Karpas-422 (cell line): ENCODE measurements around the gene BRF1. TPM values are rescaled to one million over a fixed set of nuclear protein-coding genes. Genes with fewer than 3 reads are reported as not detected.
A peak's percentile ranks its signal among the peaks of the same experiment; 100 is the strongest.
"Not testable (repeated sequence)": the region's sequence is repeated elsewhere in the genome, so short reads cannot be mapped to it uniquely, and the experiment has no call there.

ENCODE experiments used
- DNase-seq: peaks from one replicate; pipeline ENCODE4 v3.0.0-alpha.2; 2015
- H2AFZ ChIP-seq: fragments of 200-600 bp; sonication (generic); 2 replicates; pipeline ENCODE4 v1.6.1; 2014; ENCODE audit warnings: antibody characterized with exemption, low read length, mixed read lengths
- H3K27ac ChIP-seq: fragments of 200-600 bp; sonication (generic); 2 replicates; pipeline ENCODE4 v1.5.1; 2014; ENCODE audit warnings: mild to moderate bottlenecking, low read length, moderate library complexity
- H3K27me3 ChIP-seq: fragments of 200-600 bp; sonication (generic); 2 replicates; pipeline ENCODE4 v1.6.1; 2014; ENCODE audit warnings: low read length, mixed read lengths
- H3K36me3 ChIP-seq: fragments of 200-600 bp; sonication (generic); 2 replicates; pipeline ENCODE4 v1.6.1; 2014; ENCODE audit warnings: low read length, mixed read lengths; ENCODE audit not compliant: insufficient read depth
- H3K4me1 ChIP-seq: fragments of 200-600 bp; sonication (generic); 2 replicates; pipeline ENCODE4 v1.6.1; 2014; ENCODE audit warnings: mild to moderate bottlenecking, low read length, mixed read lengths
- H3K4me2 ChIP-seq: fragments of 200-600 bp; sonication (generic); 2 replicates; pipeline ENCODE4 v1.6.1; 2014; ENCODE audit warnings: low read length, low read depth, mild to moderate bottlenecking; ENCODE audit not compliant: poor library complexity, severe bottlenecking
- H3K4me3 ChIP-seq: fragments of 200-600 bp; sonication (generic); 2 replicates; pipeline ENCODE4 v1.5.1; 2014; ENCODE audit warnings: mild to moderate bottlenecking, antibody characterized with exemption, low read length, mixed read lengths
- H3K79me2 ChIP-seq: fragments of 200-600 bp; sonication (generic); 2 replicates; pipeline ENCODE4 v1.6.1; 2014; ENCODE audit warnings: mild to moderate bottlenecking, low read length, mixed read lengths
- H3K9ac ChIP-seq: fragments of 200-600 bp; sonication (generic); 2 replicates; pipeline ENCODE4 v1.6.0; 2014; ENCODE audit warnings: low read length
- H3K9me2 ChIP-seq: fragments of 200-600 bp; sonication (generic), shearing (Covaris generic); replicated peaks from 2 replicates; pipeline ENCODE4 v1.6.0; 2014; ENCODE audit warnings: mild to moderate bottlenecking, low read length, moderate library complexity; ENCODE audit not compliant: insufficient read depth
- H3K9me3 ChIP-seq: fragments of 300-700, 200-600 bp; sonication (generic); 2 replicates; pipeline ENCODE4 v1.6.1; 2014; ENCODE audit warnings: low read length, mixed read lengths
- H4K20me1 ChIP-seq: fragments of 200-600 bp; sonication (generic); 2 replicates; pipeline ENCODE4 v1.6.1; 2014; ENCODE audit warnings: mild to moderate bottlenecking, antibody characterized with exemption, low read length, low read depth; ENCODE audit not compliant: insufficient read depth
- total RNA-seq: library from RNA; depleted of rRNA; stranded (reverse); fragments of >200 nt; shearing (Covaris generic); gene quantifications from 2 replicates; pipeline ENCODE4 v1.2.3, GENCODE V29; 2014; ENCODE audit warnings: low replicate concordance

BRF1 gene
- total RNA-seq, 1 experiment from 2014 or later: 19.0 TPM

- Histone ChIP-seq H3K27me3 (no peaks in the 10 kb centered on the region), H3K4me3 (no peak overlapping the region), H3K36me3 (no peaks in the 10 kb centered on the region), H3K9ac (no peak overlapping the region), H3K27ac (no peak overlapping the region), H2AFZ (no peak overlapping the region), H3K4me2 (no peak overlapping the region), H3K9me2 (no peaks in the 10 kb centered on the region), H3K9me3 (no peaks in the 10 kb centered on the region), H3K4me1 (peaks cover 4% of the 10 kb centered on the region), H3K79me2 (no peaks in the 10 kb centered on the region), H4K20me1 (no peaks in the 10 kb centered on the region)
- no peak for DNase-seq
Observed at GRCh38 chr14:105305791-105306190, 5.0 kb upstream of the BRF1 start.

DNA sequence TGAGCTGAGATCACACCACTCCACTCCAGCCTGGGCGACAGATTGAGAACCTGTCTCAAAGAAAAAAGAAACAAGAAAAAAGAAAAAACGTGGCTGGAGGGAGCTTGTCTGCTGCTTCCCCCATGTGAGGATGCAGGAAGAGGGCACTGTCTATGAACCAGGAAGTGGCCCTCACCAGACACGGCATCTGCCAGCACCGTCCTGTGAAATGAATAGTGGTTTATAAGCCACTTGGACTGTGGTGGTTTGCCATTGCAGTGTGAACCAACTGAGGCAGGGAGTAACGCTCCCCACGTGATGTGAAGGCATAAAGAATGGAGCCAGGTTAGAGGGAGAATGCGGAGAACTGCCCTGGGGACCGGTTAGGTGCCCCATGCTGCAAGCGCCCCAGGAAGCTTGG, 4.5 kb upstream of the BRF1 start:
- Histone ChIP-seq H3K79me2 (no peaks in the 10 kb centered on the region), H3K27ac (no peak overlapping the region), H3K9ac (no peak overlapping the region), H4K20me1 (no peaks in the 10 kb centered on the region), H3K36me3 (no peaks in the 10 kb centered on the region), H3K4me2 (no peak overlapping the region), H3K9me2 (no peaks in the 10 kb centered on the region), H3K27me3 (no peaks in the 10 kb centered on the region), H3K4me3 (no peak overlapping the region), H3K4me1 (peaks cover 4% of the 10 kb centered on the region), H3K9me3 (no peaks in the 10 kb centered on the region), H2AFZ (no peak overlapping the region)
- no peak for DNase-seq

DNA sequence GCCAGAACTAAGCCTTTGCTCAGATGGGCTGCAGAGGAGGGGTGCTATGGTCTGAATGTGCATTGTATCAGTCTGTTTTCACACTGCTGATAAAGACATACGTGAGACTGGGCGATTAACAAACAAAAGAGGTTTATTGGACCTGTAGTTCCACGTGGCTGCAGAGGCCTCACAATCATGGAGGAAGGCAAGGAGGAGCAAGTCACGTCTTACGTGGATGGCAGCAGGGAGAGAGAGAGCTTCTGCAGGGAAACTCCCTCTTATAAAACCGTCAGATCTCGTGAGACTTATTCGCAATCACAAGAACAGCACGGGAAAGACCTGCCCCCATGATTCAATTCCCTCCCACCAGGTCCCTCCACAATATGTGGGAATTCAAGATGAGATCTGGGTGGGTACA, 3.8 kb upstream of the BRF1 start:
- Histone ChIP-seq H4K20me1 (no peaks in the 10 kb centered on the region), H3K9ac (no peak overlapping the region), H3K79me2 (no peaks in the 10 kb centered on the region), H3K36me3 (no peaks in the 10 kb centered on the region), H3K4me2 (no peak overlapping the region), H2AFZ (no peak overlapping the region), H3K27me3 (no peaks in the 10 kb centered on the region), H3K27ac (no peak overlapping the region), H3K4me1 (peaks cover 11% of the 10 kb centered on the region), H3K4me3 (no peak overlapping the region), H3K9me3 (no peaks in the 10 kb centered on the region), H3K9me2 (no peaks in the 10 kb centered on the region)
- no peak for DNase-seq

GRCh38 chr14:105303949-105304348, 3.1 kb upstream of the BRF1 start:
- Histone ChIP-seq H3K4me2 (no peak overlapping the region), H3K27me3 (no peaks in the 10 kb centered on the region), H2AFZ (no peak overlapping the region), H3K4me3 (no peak overlapping the region), H3K79me2 (no peaks in the 10 kb centered on the region), H3K27ac (no peak overlapping the region), H3K36me3 (no peaks in the 10 kb centered on the region), H4K20me1 (no peaks in the 10 kb centered on the region), H3K9me2 (no peaks in the 10 kb centered on the region), H3K9me3 (no peaks in the 10 kb centered on the region), H3K9ac (no peak overlapping the region; the same call in 1 of the 2 replicates), H3K4me1 (peaks cover 11% of the 10 kb centered on the region)
- DNase-seq: no peak

DNA sequence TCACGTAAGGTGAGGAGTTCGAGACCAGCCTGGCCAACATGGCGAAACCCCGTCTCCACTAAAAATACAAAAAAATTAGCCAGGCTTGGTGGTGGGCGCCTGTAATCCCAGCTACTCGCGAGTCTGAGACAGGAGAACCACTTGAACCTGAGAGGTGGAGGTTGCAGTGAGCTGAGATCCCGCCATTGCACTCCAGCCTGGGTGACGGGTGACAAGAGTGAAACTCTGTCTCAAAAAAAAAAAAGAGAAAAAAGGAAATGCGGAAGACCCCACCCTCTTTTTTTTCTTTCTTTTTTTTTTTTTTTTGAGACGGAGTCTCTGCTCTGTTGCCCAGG, 1.1 kb upstream of the BRF1 start:
- not testable (repeated sequence) for DNase-seq, H3K79me2 ChIP-seq, H3K27ac ChIP-seq, H2AFZ ChIP-seq, H3K36me3 ChIP-seq, H3K9me3 ChIP-seq, H3K9ac ChIP-seq, H4K20me1 ChIP-seq, H3K27me3 ChIP-seq, H3K9me2 ChIP-seq
- Histone ChIP-seq H3K4me3 (peak overlapping the region; percentile 84; the same call in 1 of the 2 replicates), H3K4me1 (peaks cover 11% of the 10 kb centered on the region), H3K4me2 (peak overlapping the region; percentile 92)

- Histone ChIP-seq H3K36me3 (no peaks in the 10 kb centered on the region), H3K27ac (peak overlapping the region; percentile 54), H3K4me3 (peak overlapping the region; percentile 84), H3K9me3 (no peaks in the 10 kb centered on the region), H3K4me2 (peak overlapping the region; percentile 92), H3K9me2 (no peaks in the 10 kb centered on the region), H3K4me1 (peaks cover 11% of the 10 kb centered on the region), H3K9ac (peak overlapping the region; percentile 85), H4K20me1 (no peaks in the 10 kb centered on the region), H2AFZ (peak overlapping the region; percentile 59; the same call in 1 of the 2 replicates), H3K79me2 (no peaks in the 10 kb centered on the region), H3K27me3 (no peaks in the 10 kb centered on the region)
- peak; percentile 98 for DNase-seq
Observed at GRCh38 chr14:105301103-105301914, 508 bp upstream of the BRF1 start.

DNA sequence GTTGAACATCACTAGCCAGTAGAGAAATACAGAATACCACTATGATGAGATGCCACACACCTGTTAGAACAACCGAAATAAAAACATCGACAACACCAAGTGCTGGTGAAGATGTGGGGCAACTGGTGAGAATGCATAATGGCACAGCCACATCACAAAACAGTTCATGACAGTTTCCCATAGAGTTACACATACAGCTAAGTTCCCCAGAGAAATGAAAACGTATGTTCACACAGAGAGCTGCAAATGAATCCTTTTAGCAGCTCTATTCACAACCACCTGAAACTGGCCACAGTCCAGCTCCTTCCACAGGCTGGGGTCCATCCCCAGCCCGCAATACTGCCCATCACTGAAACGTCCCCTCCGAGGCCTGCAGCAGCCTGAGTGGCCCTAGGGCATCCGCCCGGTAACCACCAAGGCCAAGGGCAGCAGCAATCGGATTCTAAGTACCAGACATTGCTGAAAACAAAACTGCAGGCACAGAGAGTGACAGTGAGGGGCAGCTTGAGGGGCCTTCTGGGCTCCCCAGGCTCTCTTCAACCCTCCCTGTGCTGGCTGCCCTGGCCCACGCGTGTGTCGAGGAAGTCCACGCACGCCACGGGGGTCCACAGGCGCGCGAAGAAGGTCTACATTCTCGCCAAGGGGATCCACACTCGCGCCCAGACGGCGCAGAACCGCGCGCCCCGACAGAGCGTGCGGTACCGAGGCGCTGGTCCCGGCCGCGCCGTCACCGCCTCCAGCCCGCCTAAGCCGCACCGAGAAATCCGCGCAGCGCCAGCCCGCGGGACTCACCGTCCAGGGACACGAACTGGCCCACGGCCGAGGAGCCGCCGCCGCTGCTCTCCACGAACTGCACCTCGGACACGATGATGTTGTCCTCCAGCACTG, 903 bp downstream of the BRF1 start:
- no peak overlapping the region for H3K27ac ChIP-seq
- H3K4me2 ChIP-seq: peak overlapping the region; percentile 92
- H3K4me1 ChIP-seq: peaks cover 12% of the 10 kb centered on the region
- H2AFZ ChIP-seq: peak overlapping the region; percentile 59; the same call in 1 of the 2 replicates
- H3K9me3 ChIP-seq: no peaks in the 10 kb centered on the region
- peaks cover 8% of the 10 kb centered on the region; the same call in 1 of the 2 replicates for H4K20me1 ChIP-seq
- peak; percentile 48 for DNase-seq
- H3K9ac ChIP-seq: peak overlapping the region; percentile 85
- H3K27me3 ChIP-seq: no peaks in the 10 kb centered on the region
- H3K36me3 ChIP-seq: no peaks in the 10 kb centered on the region
- H3K79me2 ChIP-seq: no peaks in the 10 kb centered on the region
- H3K9me2 ChIP-seq: no peaks in the 10 kb centered on the region
- H3K4me3 ChIP-seq: peak overlapping the region; percentile 84

DNA sequence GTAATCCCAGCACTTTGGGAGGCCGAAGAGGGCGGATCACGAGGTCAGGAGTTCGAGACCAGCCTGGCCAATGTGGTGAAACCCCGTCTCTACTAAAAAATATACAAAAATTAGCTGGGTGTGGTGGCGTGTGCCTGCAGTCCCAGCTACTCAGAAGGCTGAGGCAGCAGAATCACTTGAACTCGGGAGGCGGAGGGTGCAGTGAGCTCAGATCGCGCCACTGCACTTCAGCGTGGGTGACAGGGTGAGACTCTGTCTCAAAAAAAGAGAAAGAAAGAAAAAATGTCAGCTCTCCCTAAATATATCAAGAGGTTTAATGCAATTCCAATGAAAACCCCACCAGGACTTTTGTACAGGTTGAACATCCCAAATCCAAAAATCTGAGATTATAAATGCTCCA, 3.5 kb downstream of the BRF1 start:
- Histone ChIP-seq H3K4me1 (peaks cover 25% of the 10 kb centered on the region), H4K20me1 (peaks cover 34% of the 10 kb centered on the region)
- not testable (repeated sequence) for H3K9me3 ChIP-seq, H3K9me2 ChIP-seq, H3K27ac ChIP-seq, H3K4me2 ChIP-seq, H3K79me2 ChIP-seq, H3K36me3 ChIP-seq, DNase-seq, H3K4me3 ChIP-seq, H3K27me3 ChIP-seq, H3K9ac ChIP-seq, H2AFZ ChIP-seq
